ENCODE results near the gene CGB3. TPM values are rescaled to one million over a fixed set of nuclear protein-coding genes. Genes with fewer than 3 reads are reported as not detected.
"Not testable (repeated sequence)": the region's sequence is repeated elsewhere in the genome, so short reads cannot be mapped to it uniquely, and the experiment has no call there.

Gene CGB3
- total and polyA plus RNA-seq, 12 donors = not detected

GRCh38 chr19:49028686-49029085, 4.6 kb upstream of the CGB3 start:
- DNase-seq; H3K27ac ChIP-seq; H3K36me3 ChIP-seq; H3K4me1 ChIP-seq; ATAC-seq; intact Hi-C loops (cut with DNase I); H3K9me3 ChIP-seq; H3K4me3 ChIP-seq; H3K27me3 ChIP-seq: not testable (repeated sequence)
- WGBS, 2 donors = 83 to 89% methylated on average over 3 to 8 of the region's 9 CpGs

- H3K9me3 ChIP-seq; H3K27ac ChIP-seq; DNase-seq; H3K4me1 ChIP-seq; H3K36me3 ChIP-seq; intact Hi-C loops (cut with DNase I); H3K4me3 ChIP-seq; ATAC-seq; H3K27me3 ChIP-seq: not testable (repeated sequence)
- 73 to 74% methylated on average over 22 to 23 of the region's 23 CpGs for WGBS, 2 donors
Measured at GRCh38 chr19:49025599-49025998, 1.5 kb upstream of the CGB3 start.

DNA sequence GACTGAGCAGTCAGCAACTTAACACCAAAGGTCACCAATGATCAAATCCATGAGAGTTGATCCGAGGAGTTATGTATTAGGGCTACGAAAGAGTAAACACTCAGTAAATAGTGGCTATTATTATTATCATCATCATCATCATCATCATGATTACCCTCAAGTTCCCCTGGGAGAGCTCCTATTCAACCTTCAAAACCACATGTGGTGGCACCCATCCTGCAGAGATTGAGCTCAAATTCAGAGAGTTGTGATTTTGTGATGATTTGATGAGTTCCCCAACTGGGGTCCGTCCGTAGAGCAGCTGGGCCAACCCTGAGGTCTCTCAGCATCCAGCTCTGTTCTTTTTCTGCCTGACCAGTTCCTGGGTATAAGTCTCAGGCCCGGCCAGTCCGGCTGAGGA, 955 bp upstream of the CGB3 start:
- H3K4me1 ChIP-seq; H3K9me3 ChIP-seq; intact Hi-C loops (cut with DNase I); H3K27ac ChIP-seq; H3K4me3 ChIP-seq; ATAC-seq; DNase-seq; H3K36me3 ChIP-seq: not testable (repeated sequence)
- WGBS, 2 donors = 86 to 90% methylated on average over 3 to 4 of the region's 6 CpGs
- H3K27me3 ChIP-seq = peaks cover 0 to 13% (median 0%) of the 10 kb centered on the region in 7 donors

- WGBS, 2 donors = 91 to 93% methylated on average over 9 of the region's 9 CpGs
- Histone ChIP-seq H3K4me1 (peaks cover 0 to 26% (median 23%) of the 10 kb centered on the region in 9 donors), H3K27ac (no peak overlapping the region), H3K36me3 (no peaks in the 10 kb centered on the region), H3K4me3 (no peak overlapping the region), H3K27me3 (peaks cover 0 to 41% (median 14%) of the 10 kb centered on the region in 7 donors), H3K9me3 (no peaks in the 10 kb centered on the region)
- no peak for TF ChIP-seq CTCF (IDR thresholded peaks at IDR 0.05)
- ATAC-seq (no peak), DNase-seq (no peak)
- intact Hi-C loops (cut with DNase I) = no loop called here
Measured at GRCh38 chr19:49022116-49022515, 2.0 kb downstream of the CGB3 start.

GRCh38 chr19:49020931-49021895, 2.9 kb downstream of the CGB3 start:
- Histone ChIP-seq H3K27me3 (peaks cover 0 to 41% (median 14%) of the 10 kb centered on the region in 7 donors), H3K9me3 (no peaks in the 10 kb centered on the region), H3K4me1 (peaks cover 0 to 27% (median 23%) of the 10 kb centered on the region in 9 donors), H3K27ac (no peak overlapping the region), H3K36me3 (peaks cover 0 to 3% (median 0%) of the 10 kb centered on the region in 9 donors), H3K4me3 (no peak overlapping the region)
- intact Hi-C loops (cut with DNase I) = no loop called here
- ATAC-seq = no peak
- 43 to 45% methylated on average over 16 of the region's 16 CpGs for WGBS, 2 donors
- DNase-seq = no peak
- TF ChIP-seq CTCF (IDR thresholded peaks at IDR 0.05) = no peak

DNA sequence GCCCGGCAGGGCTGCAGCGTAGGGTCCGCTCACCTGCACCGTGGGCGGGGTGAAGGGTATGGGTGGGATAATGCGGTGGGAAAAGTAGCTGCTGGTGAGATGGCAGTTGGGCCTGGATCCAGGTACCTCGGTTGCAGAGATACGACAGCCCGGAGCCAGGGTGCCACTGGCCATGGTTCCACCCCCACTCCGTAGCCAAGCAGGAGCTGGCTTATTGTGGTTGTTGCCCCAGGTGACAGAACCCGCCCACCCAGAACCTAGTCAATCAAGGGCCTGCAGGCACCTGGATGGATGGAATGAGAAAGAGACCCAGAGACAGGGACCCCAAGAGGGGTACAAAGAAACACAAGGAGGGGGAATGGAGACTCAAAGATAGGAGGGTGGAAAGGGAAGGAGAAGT, 3.8 kb downstream of the CGB3 start:
- Histone ChIP-seq H3K36me3 (peaks cover 0 to 10% (median 3%) of the 10 kb centered on the region in 9 donors), H3K27me3 (peaks cover 0 to 41% (median 14%) of the 10 kb centered on the region in 7 donors), H3K27ac (no peak overlapping the region), H3K4me1 (peaks cover 0 to 27% (median 23%) of the 10 kb centered on the region in 9 donors), H3K4me3 (no peak overlapping the region), H3K9me3 (no peaks in the 10 kb centered on the region)
- WGBS, 2 donors = 73 to 77% methylated on average over 11 of the region's 11 CpGs
- intact Hi-C loops (cut with DNase I) = no loop called here
- DNase-seq = no peak
- no peak for ATAC-seq
- no peak for TF ChIP-seq CTCF (IDR thresholded peaks at IDR 0.05)

Measured in heart right ventricle (tissue), 16 donors.